Loucy (cell line): ENCODE data around the gene PTPRA.
A peak's percentile ranks its signal among the peaks of the same experiment; 100 is the strongest.

Source experiments
- H2AFZ ChIP-seq: fragments of 200-600 bp; sonication (generic); 2 replicates; pipeline ENCODE4 v1.6.0; 2016; ENCODE audit warnings: antibody characterized with exemption, mild to moderate bottlenecking, low read length, moderate library complexity
- H3F3A ChIP-seq: fragments of 200-600 bp; 2 replicates; pipeline ENCODE4 v1.6.0; 2016; ENCODE audit warnings: antibody characterized with exemption, low read depth, mild to moderate bottlenecking
- H3K27me3 ChIP-seq: fragments of 200-600 bp; sonication (generic); 2 replicates; pipeline ENCODE4 v1.6.1; 2014; ENCODE audit warnings: low read length, mild to moderate bottlenecking; ENCODE audit not compliant: insufficient read depth, poor library complexity, severe bottlenecking
- H3K36me3 ChIP-seq: fragments of 200-600 bp; sonication (generic); 2 replicates; pipeline ENCODE4 v1.6.1; 2016; ENCODE audit warnings: low read length; ENCODE audit not compliant: insufficient read depth
- H3K4me1 ChIP-seq: fragments of 200-600 bp; sonication (generic); 2 replicates; pipeline ENCODE4 v1.5.1; 2014; ENCODE audit warnings: low read length, mild to moderate bottlenecking; ENCODE audit not compliant: insufficient read depth, poor library complexity, severe bottlenecking
- H3K4me2 ChIP-seq: fragments of 200-600 bp; sonication (generic); 2 replicates; pipeline ENCODE4 v1.6.0; 2014; ENCODE audit warnings: antibody characterized with exemption, low read length, low read depth, mild to moderate bottlenecking; ENCODE audit not compliant: poor library complexity, severe bottlenecking
- H3K4me3 ChIP-seq: fragments of 200-600 bp; sonication (generic); 2 replicates; pipeline ENCODE4 v1.5.1; 2014; ENCODE audit warnings: low read length, mild to moderate bottlenecking, mixed read lengths; ENCODE audit not compliant: poor library complexity, severe bottlenecking
- H3K79me2 ChIP-seq: fragments of 200-600 bp; sonication (generic); 2 replicates; pipeline ENCODE4 v1.6.1; 2014; ENCODE audit warnings: low read length; ENCODE audit not compliant: insufficient read depth
- H3K9ac ChIP-seq: fragments of 200-600 bp; sonication (generic); 2 replicates; pipeline ENCODE4 v1.6.0; 2014; ENCODE audit warnings: mild to moderate bottlenecking, low read depth, low read length, moderate library complexity; ENCODE audit not compliant: poor library complexity, severe bottlenecking
- H3K9me2 ChIP-seq: fragments of 200-600 bp; sonication (generic); replicated peaks from 2 replicates; pipeline ENCODE4 v1.6.1; 2016; ENCODE audit warnings: low read depth, low read length, mixed read lengths
- H3K9me3 ChIP-seq: fragments of 200-600 bp; sonication (generic); 2 replicates; pipeline ENCODE4 v1.6.1; 2014; ENCODE audit warnings: mild to moderate bottlenecking, antibody characterized with exemption, low read length, low read depth; ENCODE audit not compliant: insufficient read depth
- H4K20me1 ChIP-seq: fragments of 200-600 bp; sonication (generic); 2 replicates; pipeline ENCODE4 v1.6.0; 2014; ENCODE audit warnings: antibody characterized with exemption, low read length, mild to moderate bottlenecking; ENCODE audit not compliant: insufficient read depth, poor library complexity, severe bottlenecking
- EZH2phosphoT487 ChIP-seq: fragments of 200-600 bp; IDR thresholded peaks from 2 replicates; pipeline ENCODE4 v1.6.1; 2018; ENCODE audit warnings: antibody characterized with exemption, mild to moderate bottlenecking, moderate library complexity, borderline replicate concordance
- TF ChIP-seq, protein P1 (sequence below): fragments of 200-600 bp; sonication (generic); conservative IDR thresholded peaks from 2 replicates; pipeline ENCODE4 v1.5.1; 2014; ENCODE audit warnings: mild to moderate bottlenecking, antibody characterized with exemption, low read length

Gene PTPRA

GRCh38 chr20:2911200-2911599 lies 37.9 kb downstream of the PTPRA start:
- H3K27me3 ChIP-seq: no peaks in the 10 kb centered on the region
- no peaks in the 10 kb centered on the region for H3K9me2 ChIP-seq
- H3K9ac ChIP-seq: no peak overlapping the region
- no peak overlapping the region for H3K4me2 ChIP-seq
- H3K36me3 ChIP-seq: 0 out of 2 replicates have a peak, but pooled peaks cover 3% of the 10 kb centered on the region
- no peaks in the 10 kb centered on the region for H3K4me1 ChIP-seq
- H4K20me1 ChIP-seq: peaks cover 4% of the 10 kb centered on the region
- no peak overlapping the region for H2AFZ ChIP-seq
- peaks cover 31% of the 10 kb centered on the region; the same call in 1 of the 2 replicates for H3K79me2 ChIP-seq
- H3K4me3 ChIP-seq: no peak overlapping the region
- no peaks in the 10 kb centered on the region for H3K9me3 ChIP-seq
- no peak for TF ChIP-seq EZH2phosphoT487
- TF ChIP-seq, protein P1, sequence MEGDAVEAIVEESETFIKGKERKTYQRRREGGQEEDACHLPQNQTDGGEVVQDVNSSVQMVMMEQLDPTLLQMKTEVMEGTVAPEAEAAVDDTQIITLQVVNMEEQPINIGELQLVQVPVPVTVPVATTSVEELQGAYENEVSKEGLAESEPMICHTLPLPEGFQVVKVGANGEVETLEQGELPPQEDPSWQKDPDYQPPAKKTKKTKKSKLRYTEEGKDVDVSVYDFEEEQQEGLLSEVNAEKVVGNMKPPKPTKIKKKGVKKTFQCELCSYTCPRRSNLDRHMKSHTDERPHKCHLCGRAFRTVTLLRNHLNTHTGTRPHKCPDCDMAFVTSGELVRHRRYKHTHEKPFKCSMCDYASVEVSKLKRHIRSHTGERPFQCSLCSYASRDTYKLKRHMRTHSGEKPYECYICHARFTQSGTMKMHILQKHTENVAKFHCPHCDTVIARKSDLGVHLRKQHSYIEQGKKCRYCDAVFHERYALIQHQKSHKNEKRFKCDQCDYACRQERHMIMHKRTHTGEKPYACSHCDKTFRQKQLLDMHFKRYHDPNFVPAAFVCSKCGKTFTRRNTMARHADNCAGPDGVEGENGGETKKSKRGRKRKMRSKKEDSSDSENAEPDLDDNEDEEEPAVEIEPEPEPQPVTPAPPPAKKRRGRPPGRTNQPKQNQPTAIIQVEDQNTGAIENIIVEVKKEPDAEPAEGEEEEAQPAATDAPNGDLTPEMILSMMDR: no peak
- no peaks in the 10 kb centered on the region for H3F3A ChIP-seq

- no peak overlapping the region for H3K4me2 ChIP-seq
- H2AFZ ChIP-seq: no peak overlapping the region
- peaks cover 25% of the 10 kb centered on the region; the same call in 1 of the 2 replicates for H3K79me2 ChIP-seq
- peaks cover 4% of the 10 kb centered on the region for H4K20me1 ChIP-seq
- no peak overlapping the region for H3K4me3 ChIP-seq
- H3K27me3 ChIP-seq: no peaks in the 10 kb centered on the region
- H3K4me1 ChIP-seq: peaks cover 4% of the 10 kb centered on the region
- no peaks in the 10 kb centered on the region for H3K9me3 ChIP-seq
- H3F3A ChIP-seq: no peaks in the 10 kb centered on the region
- no peak overlapping the region for H3K9ac ChIP-seq
- H3K9me2 ChIP-seq: no peaks in the 10 kb centered on the region
- TF ChIP-seq, protein P1: peak; percentile 62
- TF ChIP-seq EZH2phosphoT487: no peak
- H3K36me3 ChIP-seq: 0 out of 2 replicates have a peak, but pooled peaks cover 3% of the 10 kb centered on the region
Measured at GRCh38 chr20:2914160-2914559, 40.9 kb downstream of the PTPRA start.

DNA sequence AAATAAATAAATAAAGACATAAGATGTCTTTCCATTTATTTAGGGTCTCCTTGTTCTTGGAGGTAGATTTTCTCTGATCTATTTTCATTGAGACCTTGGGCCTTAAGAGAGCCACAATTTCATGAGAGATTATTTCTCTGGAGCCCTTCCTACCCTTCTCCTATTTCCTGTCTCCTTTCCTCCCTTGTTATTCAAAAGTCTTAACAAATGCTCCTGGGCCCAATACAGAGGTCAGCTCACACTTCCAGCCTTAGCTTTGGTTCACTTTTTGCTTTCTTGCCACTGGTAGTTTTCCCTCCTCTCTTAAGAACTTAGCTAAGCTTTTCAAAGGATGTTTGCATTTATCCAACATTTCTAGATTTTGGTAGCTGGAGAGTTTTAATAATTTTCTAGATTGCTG lies 44.0 kb downstream of the PTPRA start:
- Histone ChIP-seq H3K4me2 (no peak overlapping the region), H3K79me2 (peaks cover 37% of the 10 kb centered on the region; the same call in 1 of the 2 replicates), H3K9ac (no peak overlapping the region), H2AFZ (no peak overlapping the region), H3K4me3 (no peak overlapping the region), H3K36me3 (0 out of 2 replicates have a peak, but pooled peaks cover 3% of the 10 kb centered on the region), H3K9me3 (no peaks in the 10 kb centered on the region), H3F3A (no peaks in the 10 kb centered on the region), H3K4me1 (peaks cover 4% of the 10 kb centered on the region), H3K27me3 (no peaks in the 10 kb centered on the region), H3K9me2 (no peaks in the 10 kb centered on the region), H4K20me1 (peaks cover 19% of the 10 kb centered on the region)
- TF ChIP-seq EZH2phosphoT487: no peak
- TF ChIP-seq, protein P1: no peak
